AG09309 (cell line): ENCODE measurements around the gene EPG5.
A peak's percentile ranks its signal among the peaks of the same experiment; 100 is the strongest.

Experiments
- DNase-seq: peaks from one replicate; pipeline ENCODE4 v3.0.0-alpha.2; 2010; ENCODE audit warnings: low read depth
- H3K4me3 ChIP-seq: 2 replicates; pipeline ENCODE4 v1.5.1; 2011; ENCODE audit warnings: mild to moderate bottlenecking, low read depth, low read length, moderate library complexity; ENCODE audit not compliant: control insufficient read depth
- TF ChIP-seq, protein P1 (sequence below): IDR thresholded peaks from 2 replicates; pipeline ENCODE4 v1.5.1; 2011; ENCODE audit warnings: mild to moderate bottlenecking, low read depth, low read length, inconsistent platforms; ENCODE audit not compliant: insufficient read depth, control insufficient read depth; ENCODE audit errors: missing control alignments

Gene EPG5

DNA sequence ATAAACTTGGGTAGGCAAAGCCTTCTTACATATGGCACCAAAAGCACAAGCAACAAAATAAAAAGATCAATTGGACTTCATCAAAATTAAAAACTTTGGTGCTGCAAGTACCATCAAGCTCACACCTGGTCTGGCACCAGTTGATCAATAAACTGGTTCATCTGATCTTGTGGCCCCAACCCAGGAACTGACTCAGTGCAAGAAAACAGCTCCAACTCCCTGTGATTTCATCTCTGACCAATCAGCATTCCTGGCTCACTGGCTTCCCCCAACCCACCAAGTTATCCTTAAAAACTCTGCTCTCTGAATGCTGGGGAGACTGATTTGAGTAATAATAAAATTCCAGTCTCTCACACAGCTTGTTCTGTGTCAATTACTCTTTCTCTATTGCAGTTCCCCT is 8.4 kb downstream of the EPG5 start:
- TF ChIP-seq, protein P1, sequence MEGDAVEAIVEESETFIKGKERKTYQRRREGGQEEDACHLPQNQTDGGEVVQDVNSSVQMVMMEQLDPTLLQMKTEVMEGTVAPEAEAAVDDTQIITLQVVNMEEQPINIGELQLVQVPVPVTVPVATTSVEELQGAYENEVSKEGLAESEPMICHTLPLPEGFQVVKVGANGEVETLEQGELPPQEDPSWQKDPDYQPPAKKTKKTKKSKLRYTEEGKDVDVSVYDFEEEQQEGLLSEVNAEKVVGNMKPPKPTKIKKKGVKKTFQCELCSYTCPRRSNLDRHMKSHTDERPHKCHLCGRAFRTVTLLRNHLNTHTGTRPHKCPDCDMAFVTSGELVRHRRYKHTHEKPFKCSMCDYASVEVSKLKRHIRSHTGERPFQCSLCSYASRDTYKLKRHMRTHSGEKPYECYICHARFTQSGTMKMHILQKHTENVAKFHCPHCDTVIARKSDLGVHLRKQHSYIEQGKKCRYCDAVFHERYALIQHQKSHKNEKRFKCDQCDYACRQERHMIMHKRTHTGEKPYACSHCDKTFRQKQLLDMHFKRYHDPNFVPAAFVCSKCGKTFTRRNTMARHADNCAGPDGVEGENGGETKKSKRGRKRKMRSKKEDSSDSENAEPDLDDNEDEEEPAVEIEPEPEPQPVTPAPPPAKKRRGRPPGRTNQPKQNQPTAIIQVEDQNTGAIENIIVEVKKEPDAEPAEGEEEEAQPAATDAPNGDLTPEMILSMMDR, result no peak
- no peak overlapping the region for H3K4me3 ChIP-seq
- DNase-seq, result no peak

GRCh38 chr18:45958027-45958426 is 9.1 kb downstream of the EPG5 start:
- no peak for DNase-seq
- TF ChIP-seq, protein P1, result no peak
- no peak overlapping the region for H3K4me3 ChIP-seq

DNA sequence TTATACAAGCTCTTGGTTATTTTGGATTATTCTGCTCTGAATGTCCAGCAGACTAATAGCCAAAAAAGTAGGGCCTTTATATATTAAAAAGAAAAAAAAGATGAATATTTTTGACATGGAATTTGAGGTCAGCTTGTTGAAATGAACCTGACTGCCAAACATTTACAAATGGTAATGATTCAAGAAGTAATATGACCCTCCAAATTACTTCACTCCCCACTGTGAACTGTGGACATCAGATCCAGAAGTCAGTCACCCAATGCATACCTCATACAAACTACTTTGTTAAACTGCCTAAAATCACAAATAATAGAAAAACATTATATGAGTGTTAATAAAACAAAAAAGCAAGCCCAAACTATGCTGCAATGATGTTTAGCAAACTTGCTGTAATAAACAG is 10.0 kb downstream of the EPG5 start:
- TF ChIP-seq, protein P1, result no peak
- no peak for DNase-seq
- H3K4me3 ChIP-seq, result no peak overlapping the region

GRCh38 chr18:45954070-45954934 is 12.8 kb downstream of the EPG5 start:
- TF ChIP-seq, protein P1, result no peak
- H3K4me3 ChIP-seq, result no peak overlapping the region
- peak; percentile 84 for DNase-seq

GRCh38 chr18:45951016-45951714 is 16.0 kb downstream of the EPG5 start:
- TF ChIP-seq, protein P1, result no peak
- peak; percentile 66 for DNase-seq
- no peak overlapping the region for H3K4me3 ChIP-seq

DNA sequence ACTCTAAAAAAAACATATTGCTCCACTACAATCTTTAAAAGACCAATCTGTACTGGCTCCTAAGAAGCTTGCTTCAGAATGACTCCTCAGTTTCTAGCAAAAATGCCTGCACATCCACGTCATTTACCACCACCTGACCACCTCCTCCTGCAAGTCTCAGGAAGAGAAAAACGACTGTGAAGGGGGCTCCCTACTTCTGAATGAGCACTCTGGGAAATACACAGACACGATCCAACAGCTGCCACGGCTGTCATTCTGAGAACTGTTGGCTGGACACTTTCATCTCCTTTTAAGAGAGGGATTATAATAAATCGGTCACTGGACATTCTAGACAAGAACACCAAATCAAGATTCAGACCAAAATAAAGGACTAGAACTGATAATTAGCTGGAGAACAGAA is 21.5 kb downstream of the EPG5 start:
- H3K4me3 ChIP-seq, result no peak overlapping the region
- DNase-seq, result no peak
- TF ChIP-seq, protein P1, result no peak
